Endothelial cell of umbilical vein (primary cell): ENCODE results near the gene GLOD4. TPM values are rescaled to one million over a fixed set of nuclear protein-coding genes. Genes with fewer than 3 reads are reported as not detected.
"Not testable (repeated sequence)": the region's sequence is repeated elsewhere in the genome, so short reads cannot be mapped to it uniquely, and the experiment has no call there.

Experiments used
- BruUV-seq: library from RNA; stranded (reverse); fragments of 400-500 nt; replicated peaks from 2 replicates; lab custom pipeline; 2021; lab: Mats Ljungman, UMichigan
- CTCF ChIA-PET: fragments of 300-600, 350-600 bp; sonication (Branson Sonifier 250); formaldehyde crosslinking; loops from one replicate; lab custom pipeline; 2021; ENCODE audit warnings: antibody characterized with exemption, inconsistent platforms; lab: Charles Lee
- POLR2A ChIA-PET: fragments of 300-600, 350-600 bp; sonication (Branson Sonifier 250); formaldehyde crosslinking; loops from one replicate; lab custom pipeline; 2021; ENCODE audit warnings: antibody characterized with exemption, inconsistent platforms; lab: Charles Lee
- DNase-seq: peaks from one replicate; pipeline ENCODE4 v3.0.0-alpha.2; 2011; ENCODE audit warnings: low read depth, low spot score
- FAIRE-seq: peaks from 2 replicates; lab custom pipeline; 2011; peaks lifted over from hg19 to GRCh38; lab: Jason Lieb, UNC
- H2AFZ ChIP-seq: 2 replicates; pipeline ENCODE4 v1.6.0; 2012; ENCODE audit warnings: low read depth, low read length, control low read depth, inconsistent platforms
- H3K27ac ChIP-seq: 2 replicates; pipeline ENCODE4 v1.5.1; 2011; ENCODE audit warnings: low read depth, mild to moderate bottlenecking, control low read depth, low read length, moderate library complexity; ENCODE audit not compliant: insufficient read depth
- H3K27me3 ChIP-seq, 2 experiments: 2 replicates each; pipeline versions ENCODE4 v1.6.0 to v1.6.1; 2011; ENCODE audit warnings: low read length in 2 of 2, mixed read lengths in 1 of 2; ENCODE audit not compliant: control insufficient read depth in 2 of 2, insufficient read depth in 2 of 2
- H3K36me3 ChIP-seq, 2 experiments: 2 replicates in 1 of 2; 3 replicates in 1 of 2; pipeline ENCODE4 v1.5.1; 2011; ENCODE audit warnings: low read length in 2 of 2, mild to moderate bottlenecking in 1 of 2, moderate library complexity in 1 of 2; ENCODE audit not compliant: control insufficient read depth in 2 of 2, insufficient read depth in 2 of 2; ENCODE audit errors: extremely low read depth in 1 of 2
- H3K4me1 ChIP-seq: 3 replicates; pipeline ENCODE4 v1.5.1; 2011; ENCODE audit warnings: mild to moderate bottlenecking, low read length; ENCODE audit not compliant: control insufficient read depth, insufficient read depth; ENCODE audit errors: extremely low read depth
- H3K4me2 ChIP-seq: 2 replicates; pipeline ENCODE4 v1.6.1; 2011; ENCODE audit warnings: low read length, control low read depth, mixed read lengths; ENCODE audit not compliant: insufficient read depth
- H3K4me3 ChIP-seq, 3 experiments: fragments of 200-600 bp in 1 of 3; sonication (generic), shearing (Covaris generic) in 1 of 3; replicated peaks in 1 of 3; 2 replicates each; pipeline ENCODE4 v1.5.1; 2011 to 2016; ENCODE audit warnings: control low read depth in 3 of 3, low read length in 3 of 3, mild to moderate bottlenecking in 2 of 3, inconsistent platforms in 1 of 3, low read depth in 1 of 3, moderate library complexity in 1 of 3; ENCODE audit not compliant: insufficient read depth in 1 of 3
- H3K79me2 ChIP-seq: 2 replicates; pipeline ENCODE4 v1.6.0; 2012; ENCODE audit warnings: low read length, inconsistent platforms; ENCODE audit not compliant: control insufficient read depth, insufficient read depth
- H3K9ac ChIP-seq: replicated peaks from 2 replicates; pipeline ENCODE3; 2011; ENCODE audit warnings: low read length, control low read depth; ENCODE audit not compliant: insufficient read depth; ENCODE audit errors: extremely low read depth
- H3K9me1 ChIP-seq: replicated peaks from 3 replicates; pipeline ENCODE4 v1.6.0; 2011; ENCODE audit warnings: mild to moderate bottlenecking, low read length; ENCODE audit not compliant: control insufficient read depth, insufficient read depth; ENCODE audit errors: extremely low read depth
- H3K9me3 ChIP-seq: replicated peaks from 2 replicates; pipeline ENCODE4 v1.5.1; 2012; ENCODE audit warnings: low read length, inconsistent platforms; ENCODE audit not compliant: control insufficient read depth, insufficient read depth
- H4K20me1 ChIP-seq: replicated peaks from 2 replicates; pipeline ENCODE3; 2011; ENCODE audit warnings: mild to moderate bottlenecking, low read length; ENCODE audit not compliant: control insufficient read depth, insufficient read depth; ENCODE audit errors: extremely low read depth
- EZH2 ChIP-seq: IDR thresholded peaks from 2 replicates; pipeline ENCODE4 v1.6.1; 2012; ENCODE audit warnings: borderline replicate concordance, low read depth, mild to moderate bottlenecking, moderate library complexity, low read length, inconsistent platforms; ENCODE audit not compliant: severe bottlenecking
- FOS ChIP-seq: IDR thresholded peaks from 2 replicates; pipeline ENCODE4 v1.6.1; 2011; ENCODE audit warnings: mild to moderate bottlenecking, low read length, moderate library complexity, borderline replicate concordance; ENCODE audit not compliant: insufficient read depth
- GATA2 ChIP-seq: IDR thresholded peaks from 2 replicates; pipeline ENCODE4 v1.7.0; 2011; ENCODE audit warnings: low read depth, mild to moderate bottlenecking, moderate library complexity, mixed read lengths, low read length; ENCODE audit not compliant: insufficient read length, insufficient read depth
- JUN ChIP-seq: IDR thresholded peaks from 2 replicates; pipeline ENCODE4 v1.6.1; 2011; ENCODE audit warnings: borderline replicate concordance, low read depth; ENCODE audit not compliant: insufficient read length, insufficient read depth
- MYC ChIP-seq: IDR thresholded peaks from one replicate; pipeline ENCODE4 v1.6.1; 2011; ENCODE audit warnings: mild to moderate bottlenecking, low read depth, low read length
- POLR2A ChIP-seq: IDR thresholded peaks from 2 replicates; pipeline ENCODE4 v1.6.1; 2012; ENCODE audit warnings: low read depth, mild to moderate bottlenecking, control low read depth, low read length
- POLR2AphosphoS5 ChIP-seq: IDR thresholded peaks from 2 replicates; pipeline ENCODE4 v1.6.1; 2012; ENCODE audit warnings: low read depth, mild to moderate bottlenecking, control low read depth, low read length, moderate library complexity; ENCODE audit not compliant: insufficient read depth
- dilution Hi-C: fragments of 300-500 bp; cut with MboI; formaldehyde crosslinking; loops from one replicate; pipeline ENCODE4 v1.15.0; 2019; ENCODE audit warnings: low sequenced_read_pairs; ENCODE audit not compliant: extremely low pct_ligation_motif_present
- intact Hi-C: fragments of 100-400 bp; cut with micrococcal nuclease; formaldehyde crosslinking; loops from one replicate; pipeline ENCODE4 v1.10.0; 2022
- polyA plus RNA-seq, 4 experiments: library from polyadenylated mRNA; depleted of rRNA in 3 of 4; stranded (reverse) in 3 of 4; unstranded in 1 of 4; fragments of >200 nt; gene quantifications; 2 replicates each; pipeline versions ENCODE4 v1.2.1 to v1.2.3, GENCODE V29; 2011 to 2012; ENCODE audit warnings: missing spikeins in 1 of 4
- total RNA-seq: library from RNA; stranded (reverse); gene quantifications from 2 replicates; pipeline ENCODE4 v1.2.3, GENCODE V29; 2021
- TF ChIP-seq, protein P1 (sequence below): IDR thresholded peaks from 2 replicates; pipeline ENCODE4 v1.6.1; 2011; ENCODE audit not compliant: insufficient read depth, insufficient read length
- TF ChIP-seq, protein P2 (sequence below), 2 donors: IDR thresholded peaks; 1 replicate in 1 of 2; 2 replicates in 1 of 2; pipeline ENCODE4 v1.5.1; 2011; ENCODE audit warnings: low read length in 2 of 2, mild to moderate bottlenecking in 2 of 2, moderate library complexity in 2 of 2, control low read depth in 1 of 2, inconsistent platforms in 1 of 2, low read depth in 1 of 2; ENCODE audit not compliant: insufficient read depth in 1 of 2; ENCODE audit errors: extremely low read depth in 1 of 2

Gene GLOD4
- total and polyA plus RNA-seq, 2 donors (not counting 3 experiments of a cell fraction or from before 2014, with no cell fraction given) = 41.3 to 84.2 TPM

DNA sequence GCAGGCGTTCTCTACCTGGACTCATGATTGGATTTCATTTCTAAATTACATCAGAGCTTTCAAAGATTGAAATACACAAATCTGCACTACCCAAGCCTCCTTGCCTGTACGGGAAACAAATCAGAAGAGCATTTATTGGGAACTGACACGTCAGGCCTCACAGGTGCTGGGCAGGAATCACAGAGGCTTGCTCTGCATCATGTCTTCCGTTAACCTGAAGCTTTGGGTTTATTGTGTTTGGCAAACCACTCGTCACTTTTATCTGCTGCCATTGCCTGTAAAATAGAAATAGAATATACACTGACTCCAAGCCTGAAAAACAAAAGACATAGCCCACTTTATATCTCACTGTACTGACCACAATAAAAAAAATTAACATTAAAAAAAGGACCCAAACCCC lies 22.1 kb downstream of the GLOD4 start:
- intact Hi-C loops = no loop called here
- Histone ChIP-seq H3K27me3 (no peaks in the 10 kb centered on the region), H2AFZ (no peak overlapping the region), H3K27ac (no peak overlapping the region), H4K20me1 (no peaks in the 10 kb centered on the region), H3K9ac (no peak overlapping the region), H3K9me1 (no peaks in the 10 kb centered on the region), H3K36me3 (peaks cover 9 to 20% of the 10 kb centered on the region in 2 experiments), H3K9me3 (no peaks in the 10 kb centered on the region), H3K4me2 (no peak overlapping the region), H3K79me2 (no peaks in the 10 kb centered on the region), H3K4me1 (peaks cover 9% of the 10 kb centered on the region), H3K4me3 (no peak overlapping the region)
- DNase-seq = no peak
- ChIA-PET CTCF (no interaction called here), POLR2A (interaction anchor here (0.6 kb wide), 1 partner anchor 336 kb away, joined by 6 read pairs; no protein-coding TSS in a partner anchor)
- TF ChIP-seq POLR2A (no peak), POLR2AphosphoS5 (no peak), EZH2 (no peak), FOS (no peak), MYC (no peak), GATA2 (no peak), JUN (no peak)
- TF ChIP-seq, protein P1, sequence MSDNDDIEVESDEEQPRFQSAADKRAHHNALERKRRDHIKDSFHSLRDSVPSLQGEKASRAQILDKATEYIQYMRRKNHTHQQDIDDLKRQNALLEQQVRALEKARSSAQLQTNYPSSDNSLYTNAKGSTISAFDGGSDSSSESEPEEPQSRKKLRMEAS = no peak
- TF ChIP-seq, protein P2, sequence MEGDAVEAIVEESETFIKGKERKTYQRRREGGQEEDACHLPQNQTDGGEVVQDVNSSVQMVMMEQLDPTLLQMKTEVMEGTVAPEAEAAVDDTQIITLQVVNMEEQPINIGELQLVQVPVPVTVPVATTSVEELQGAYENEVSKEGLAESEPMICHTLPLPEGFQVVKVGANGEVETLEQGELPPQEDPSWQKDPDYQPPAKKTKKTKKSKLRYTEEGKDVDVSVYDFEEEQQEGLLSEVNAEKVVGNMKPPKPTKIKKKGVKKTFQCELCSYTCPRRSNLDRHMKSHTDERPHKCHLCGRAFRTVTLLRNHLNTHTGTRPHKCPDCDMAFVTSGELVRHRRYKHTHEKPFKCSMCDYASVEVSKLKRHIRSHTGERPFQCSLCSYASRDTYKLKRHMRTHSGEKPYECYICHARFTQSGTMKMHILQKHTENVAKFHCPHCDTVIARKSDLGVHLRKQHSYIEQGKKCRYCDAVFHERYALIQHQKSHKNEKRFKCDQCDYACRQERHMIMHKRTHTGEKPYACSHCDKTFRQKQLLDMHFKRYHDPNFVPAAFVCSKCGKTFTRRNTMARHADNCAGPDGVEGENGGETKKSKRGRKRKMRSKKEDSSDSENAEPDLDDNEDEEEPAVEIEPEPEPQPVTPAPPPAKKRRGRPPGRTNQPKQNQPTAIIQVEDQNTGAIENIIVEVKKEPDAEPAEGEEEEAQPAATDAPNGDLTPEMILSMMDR (IDR thresholded peaks at IDR 0.05; ENCODE audit: extremely low read depth in 1 of 2, insufficient read depth in 1 of 2, low read depth in 1 of 2, low read length in 2 of 2) = no peak
- dilution Hi-C loops = no loop called here
- no TSS peak for BruUV-seq
- no peak for FAIRE-seq

DNA sequence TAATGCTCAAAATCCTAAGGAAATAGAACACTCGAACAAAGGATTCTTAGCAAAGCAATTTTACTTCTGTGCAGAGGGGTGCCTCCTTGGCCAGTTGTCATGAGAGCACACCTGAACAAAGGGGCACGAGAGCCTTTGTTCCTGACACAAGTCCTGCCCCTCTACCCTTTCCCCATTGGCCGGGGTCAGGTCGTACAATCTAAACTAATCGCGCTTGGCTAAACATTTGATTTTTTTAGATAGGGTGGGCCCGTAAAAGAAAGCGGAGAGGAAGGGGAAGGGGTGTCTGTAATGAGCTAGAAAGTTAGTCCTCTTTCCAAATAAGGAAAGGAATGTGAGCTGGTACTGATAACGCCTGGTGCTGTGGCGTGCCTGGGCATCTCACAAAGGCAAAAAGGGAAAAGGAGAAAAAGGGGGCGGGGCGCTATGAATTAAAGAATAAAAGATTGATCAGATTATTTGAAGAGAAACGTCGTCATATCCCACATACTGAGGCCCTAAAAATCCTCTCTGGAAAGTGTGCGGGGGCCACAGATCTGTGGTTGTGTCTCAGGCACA lies 26.0 kb downstream of the GLOD4 start:
- FAIRE-seq, H2AFZ ChIP-seq, H3K9me3 ChIP-seq, H3K9ac ChIP-seq, H3K27ac ChIP-seq, dilution Hi-C loops, H3K4me2 ChIP-seq, H4K20me1 ChIP-seq, POLR2A ChIA-PET, intact Hi-C loops, H3K9me1 ChIP-seq, BruUV-seq, H3K27me3 ChIP-seq, H3K79me2 ChIP-seq, H3K4me3 ChIP-seq: not testable (repeated sequence)
- Histone ChIP-seq H3K4me1 (peaks cover 13% of the 10 kb centered on the region), H3K36me3 (peaks cover 6 to 12% of the 10 kb centered on the region in 2 experiments)
- CTCF ChIA-PET = interaction anchor here (1.9 to 2.3 kb wide), 2 partner anchors 224 to 344 kb away, joined by 6 to 9 read pairs; no protein-coding TSS in a partner anchor
- peak; percentile 39 for DNase-seq
